Umbilical cord (tissue), 2 donors: ENCODE results near the gene GAPDHS. TPM values are rescaled to one million over a fixed set of nuclear protein-coding genes. Genes with fewer than 3 reads are reported as not detected.

ENCODE experiments used
- DNase-seq: peaks from one replicate; pipeline ENCODE4 v3.0.0-alpha.2; 2015; ENCODE audit warnings: low spot score
- total RNA-seq: library from RNA; depleted of rRNA; stranded (reverse); fragments of >200 nt; gene quantifications from one replicate; pipeline ENCODE4 v1.2.3, GENCODE V29; 2014; ENCODE audit warnings: low replicate concordance; ENCODE audit not compliant: insufficient read depth

Gene GAPDHS
- total RNA-seq, 1 donor from 2014 or later: not detected

DNA sequence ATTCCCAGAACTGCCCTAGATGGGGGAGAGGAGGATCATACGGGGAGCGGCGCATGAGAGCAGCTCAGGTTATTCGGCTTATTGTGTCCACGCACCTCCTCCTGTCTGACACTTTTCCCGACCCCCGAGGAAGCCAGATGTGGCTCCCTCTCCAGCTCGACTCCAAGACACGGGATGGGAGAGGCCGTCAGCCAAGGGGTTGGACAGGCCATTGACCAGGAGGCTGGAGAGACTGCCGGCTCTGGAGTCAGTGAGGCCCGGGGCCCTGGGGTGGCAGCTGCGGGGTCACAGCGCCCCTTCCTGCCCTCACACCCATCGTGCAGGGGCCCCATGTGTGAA, 22.7 kb upstream of the GAPDHS start:
- DNase-seq: no peak

GRCh38 chr19:35511337-35511736, 21.9 kb upstream of the GAPDHS start:
- no peak for DNase-seq

GRCh38 chr19:35512831-35513627, 20.2 kb upstream of the GAPDHS start:
- DNase-seq: no peak

GRCh38 chr19:35513628-35514281, 19.5 kb upstream of the GAPDHS start, which contains the start of gene DMKN:
DMKN (minus strand) TSS chr19:35513649; CDS start chr19:35513475, 174 bp downstream.
- no peak for DNase-seq

DNA sequence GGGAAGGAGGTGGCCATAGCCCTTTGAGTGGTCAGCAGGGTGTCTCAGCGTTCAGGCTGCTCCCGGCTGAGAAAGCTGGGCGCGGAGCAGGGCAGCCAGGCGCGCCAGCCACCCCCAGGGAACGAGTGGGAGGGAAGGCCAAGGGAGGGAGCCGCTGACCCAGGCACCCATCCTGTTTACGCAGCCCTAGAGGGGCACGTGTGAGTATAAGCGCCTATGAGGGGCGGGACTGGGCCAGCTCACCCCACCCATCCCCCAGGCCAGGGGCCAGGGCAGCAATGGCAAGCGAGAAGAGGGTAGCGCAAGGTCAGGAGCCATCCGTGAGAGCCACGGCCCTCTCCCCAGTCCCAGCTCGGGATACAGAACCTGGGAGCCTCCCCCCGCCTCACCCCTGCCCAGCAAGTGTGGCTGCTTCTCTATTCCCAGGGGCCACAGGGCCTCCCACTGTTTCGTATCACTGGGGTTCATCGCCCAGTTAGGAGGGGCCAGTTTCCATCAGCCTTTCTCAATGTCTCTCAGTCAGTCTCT, 18.9 kb upstream of the GAPDHS start:
- no peak for DNase-seq

- DNase-seq: no peak
Observed at GRCh38 chr19:35516310-35516709, 16.9 kb upstream of the GAPDHS start.

DNA sequence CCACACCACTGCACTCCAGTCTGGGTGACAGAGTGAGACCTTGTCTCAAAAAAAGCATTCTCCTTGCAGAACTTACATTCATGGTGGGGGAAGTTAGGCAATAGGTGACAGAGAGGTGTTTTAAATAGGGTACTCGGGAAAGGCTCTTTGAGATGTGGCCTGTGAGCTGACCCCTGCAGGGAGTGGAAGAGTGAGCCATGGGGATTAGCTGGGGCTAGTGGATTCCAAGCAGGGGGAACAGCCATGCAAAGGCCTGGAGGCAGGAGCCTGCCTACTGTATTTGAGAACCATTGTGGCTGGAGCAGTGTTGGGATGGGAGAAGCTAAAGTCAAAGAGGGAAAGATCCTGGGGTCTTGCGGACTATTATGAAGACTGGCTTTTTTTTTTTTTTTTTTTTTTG, 15.9 kb upstream of the GAPDHS start:
- DNase-seq: no peak

DNA sequence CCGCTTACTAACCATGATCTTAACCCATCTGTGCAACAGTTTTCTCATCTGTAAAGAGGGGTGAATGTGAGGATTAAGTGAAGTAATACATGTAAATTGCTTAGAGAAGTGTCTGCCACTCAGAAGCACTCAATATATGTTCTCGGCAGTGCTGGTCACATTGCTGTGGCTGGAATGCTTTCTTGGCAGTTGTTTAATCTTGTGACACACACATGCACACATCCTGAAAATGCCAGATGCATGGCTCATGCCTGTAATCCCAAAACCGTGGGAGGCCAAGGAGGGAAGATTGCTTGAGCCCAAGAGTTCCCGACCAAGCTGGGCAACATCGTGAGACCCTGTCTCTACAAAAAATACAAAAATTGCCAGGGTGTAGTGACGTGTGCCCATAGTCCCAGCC, 14.9 kb upstream of the GAPDHS start:
- DNase-seq: peak; percentile 59

DNA sequence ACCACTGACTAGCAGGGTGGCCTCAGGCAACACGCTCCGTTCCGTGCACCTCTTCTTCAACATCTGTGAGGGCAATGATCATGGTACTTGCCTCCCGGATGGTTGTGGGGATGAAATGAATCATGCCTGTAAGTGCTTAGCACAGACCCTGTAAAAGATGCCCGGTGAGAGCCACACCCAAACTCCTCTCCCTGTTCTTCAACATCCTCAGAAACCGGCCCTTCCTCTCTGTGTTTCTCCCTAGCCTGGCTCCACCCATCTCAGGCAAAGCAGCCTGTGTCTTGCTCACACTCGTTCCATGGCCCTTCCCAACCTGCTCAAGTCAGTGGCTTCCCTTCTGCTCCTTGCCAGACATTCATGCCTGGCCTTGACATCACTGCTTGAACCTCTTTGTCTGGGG, 14.0 kb upstream of the GAPDHS start:
- peak; percentile 30 for DNase-seq

DNA sequence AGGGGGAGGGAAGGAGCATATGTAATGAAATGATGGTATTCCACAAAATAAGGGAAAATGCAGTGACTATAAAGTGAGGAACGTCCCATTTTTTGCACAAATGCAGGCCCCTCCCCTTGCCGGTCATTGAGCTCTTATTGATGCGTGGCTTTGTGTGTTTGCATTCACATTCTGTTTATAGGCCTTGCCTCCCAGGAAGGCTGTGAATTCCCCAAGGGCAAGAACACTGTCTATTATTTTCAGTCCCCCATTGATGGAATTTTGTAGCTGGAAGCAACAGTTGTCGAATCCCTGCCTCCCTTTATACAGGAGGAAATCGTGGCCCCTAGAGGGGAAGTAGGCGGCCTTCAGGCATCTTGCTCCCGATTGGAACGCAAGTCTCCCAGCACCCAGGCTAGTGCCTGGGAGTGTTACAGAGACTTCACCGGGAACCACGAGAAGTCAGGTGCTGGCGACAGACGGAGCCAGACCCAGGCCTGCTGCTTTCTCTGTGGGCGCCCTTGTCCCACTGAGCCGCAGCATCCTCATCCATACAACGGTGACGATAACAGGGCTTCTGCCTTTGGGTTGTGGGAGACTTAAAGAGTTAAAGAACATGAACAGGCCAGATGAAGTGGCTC, 12.0 kb upstream of the GAPDHS start:
- no peak for DNase-seq

DNA sequence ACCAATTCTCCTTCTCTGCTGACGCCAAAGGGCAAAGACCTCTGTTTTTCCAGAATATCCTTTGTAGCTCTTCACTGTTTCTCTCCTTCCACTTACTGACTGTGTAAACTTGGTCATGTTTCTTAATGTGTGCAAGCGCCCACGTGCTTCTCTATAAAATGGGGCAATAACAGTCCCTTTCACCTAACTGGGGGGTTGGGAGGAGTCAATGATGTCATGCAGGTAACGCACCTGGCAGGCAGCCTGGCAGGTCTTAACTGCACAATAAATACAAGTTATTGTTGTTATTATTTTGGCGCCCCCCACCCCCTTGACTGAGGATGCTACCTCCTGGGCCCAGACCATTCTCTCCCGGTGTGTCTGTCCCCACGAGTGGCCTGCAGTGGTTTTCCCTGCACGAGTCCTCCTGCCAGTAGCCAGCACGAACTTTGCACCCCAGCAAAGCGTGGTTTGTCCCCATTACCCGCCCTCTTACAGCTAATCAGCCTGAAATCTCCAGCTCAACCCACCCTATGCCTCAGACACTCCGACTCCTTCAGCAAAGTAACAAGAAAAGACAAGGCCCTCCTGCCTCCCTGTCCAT, 10.4 kb upstream of the GAPDHS start:
- DNase-seq: no peak

GRCh38 chr19:35524181-35524837, 8.9 kb upstream of the GAPDHS start:
- no peak for DNase-seq

DNA sequence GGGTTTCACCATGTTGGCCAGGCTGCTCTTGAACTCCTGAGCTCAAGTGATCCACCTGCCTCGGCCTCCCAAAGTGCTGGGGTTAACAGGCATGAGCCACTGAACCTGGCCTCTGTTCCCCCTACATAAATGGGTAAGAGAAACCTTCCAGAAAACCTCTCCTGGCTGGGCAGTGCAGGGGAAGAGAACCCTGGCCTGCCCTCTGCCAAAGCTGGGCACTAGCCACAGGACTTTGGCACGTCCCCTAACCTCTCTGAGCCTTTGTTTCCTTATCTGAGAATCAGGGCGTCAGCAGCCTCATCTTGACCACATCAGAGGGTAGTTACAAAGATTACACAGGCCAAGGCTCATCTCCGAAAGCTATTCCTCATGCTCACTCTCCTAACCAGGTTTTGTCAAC, 7.4 kb upstream of the GAPDHS start:
- no peak for DNase-seq

- DNase-seq: no peak
Observed at GRCh38 chr19:35528218-35529038, 4.8 kb upstream of the GAPDHS start, which contains the start of gene SBSN. SBSN (minus strand) TSS chr19:35528311; CDS start chr19:35528281, 30 bp downstream.

DNA sequence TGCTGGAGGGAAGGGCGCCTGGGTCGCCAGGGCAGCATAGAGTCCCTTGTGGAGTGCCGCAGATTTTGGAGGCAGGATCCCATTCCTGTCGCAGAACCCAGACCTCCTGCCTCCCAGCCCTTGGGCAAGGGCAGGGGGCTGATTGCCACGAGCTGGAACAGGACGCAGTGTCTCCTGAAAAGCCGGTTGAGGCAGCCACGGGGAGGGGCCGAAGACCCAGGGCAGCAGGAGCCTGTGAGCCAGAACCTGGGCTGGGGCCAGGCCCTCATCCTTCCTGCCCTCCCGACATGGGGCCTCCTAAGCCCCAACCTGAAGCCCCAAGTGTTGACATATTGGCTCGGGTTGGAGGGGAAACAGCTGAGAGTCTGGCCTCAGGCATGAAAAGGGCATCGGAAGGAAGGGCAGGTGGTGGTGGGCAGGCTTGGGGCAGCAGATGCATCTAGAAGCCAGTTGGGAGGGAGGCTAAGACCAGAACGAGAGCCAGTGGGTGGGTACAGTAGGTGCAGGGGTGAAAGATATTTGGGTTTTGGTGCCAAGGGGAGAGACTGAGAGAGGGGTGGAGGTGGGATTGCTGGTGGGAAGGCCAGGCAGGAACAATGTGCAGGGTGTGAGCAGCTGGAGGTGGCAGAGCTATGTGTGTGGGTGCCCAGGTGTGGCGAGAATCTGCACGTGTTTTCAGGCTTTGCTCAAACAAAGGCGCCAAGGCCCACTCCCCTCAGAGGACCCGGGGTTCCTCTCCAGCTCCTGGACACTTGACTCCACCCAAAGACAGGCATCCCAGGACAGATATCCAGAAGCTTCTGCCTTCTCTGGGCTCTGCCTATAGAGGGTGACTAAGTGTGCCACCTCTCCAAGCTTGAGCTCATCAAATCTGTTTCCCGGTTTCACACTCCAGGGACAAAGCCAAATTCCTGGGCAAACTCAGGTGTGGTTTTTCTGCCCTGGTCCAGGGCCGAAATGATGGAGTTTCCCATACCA, 3.7 kb upstream of the GAPDHS start:
- no peak for DNase-seq

GRCh38 chr19:35531291-35531690, 2.0 kb upstream of the GAPDHS start:
- DNase-seq: no peak

DNA sequence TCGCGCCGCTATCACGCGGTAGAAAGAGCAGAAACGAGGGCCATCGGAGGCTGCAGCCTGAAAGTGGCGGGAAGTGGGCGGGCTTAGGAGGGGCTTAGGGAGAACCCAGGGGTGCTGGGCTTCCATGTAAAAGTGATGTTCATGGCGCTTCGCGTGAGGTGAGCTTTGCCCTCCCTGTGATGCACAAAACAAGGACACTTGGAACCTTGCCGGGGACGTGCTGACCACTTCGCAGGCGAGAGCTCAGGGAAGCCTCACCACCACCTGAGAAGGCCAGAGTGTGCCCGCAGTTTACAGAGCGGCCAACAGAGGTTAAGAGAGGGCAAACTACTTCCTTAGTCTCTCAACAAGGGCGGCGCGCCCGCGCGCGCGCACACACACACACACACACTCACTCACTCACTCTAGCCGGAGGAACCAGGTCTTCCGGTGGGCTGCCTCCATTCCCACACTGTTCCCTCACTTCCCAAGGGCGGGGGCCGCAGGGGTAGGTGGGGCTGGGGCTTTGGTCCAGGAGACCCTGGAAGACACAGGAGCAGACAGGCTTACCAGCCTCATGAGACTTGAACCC, 651 bp downstream of the GAPDHS start:
- DNase-seq: peak; percentile 15

DNA sequence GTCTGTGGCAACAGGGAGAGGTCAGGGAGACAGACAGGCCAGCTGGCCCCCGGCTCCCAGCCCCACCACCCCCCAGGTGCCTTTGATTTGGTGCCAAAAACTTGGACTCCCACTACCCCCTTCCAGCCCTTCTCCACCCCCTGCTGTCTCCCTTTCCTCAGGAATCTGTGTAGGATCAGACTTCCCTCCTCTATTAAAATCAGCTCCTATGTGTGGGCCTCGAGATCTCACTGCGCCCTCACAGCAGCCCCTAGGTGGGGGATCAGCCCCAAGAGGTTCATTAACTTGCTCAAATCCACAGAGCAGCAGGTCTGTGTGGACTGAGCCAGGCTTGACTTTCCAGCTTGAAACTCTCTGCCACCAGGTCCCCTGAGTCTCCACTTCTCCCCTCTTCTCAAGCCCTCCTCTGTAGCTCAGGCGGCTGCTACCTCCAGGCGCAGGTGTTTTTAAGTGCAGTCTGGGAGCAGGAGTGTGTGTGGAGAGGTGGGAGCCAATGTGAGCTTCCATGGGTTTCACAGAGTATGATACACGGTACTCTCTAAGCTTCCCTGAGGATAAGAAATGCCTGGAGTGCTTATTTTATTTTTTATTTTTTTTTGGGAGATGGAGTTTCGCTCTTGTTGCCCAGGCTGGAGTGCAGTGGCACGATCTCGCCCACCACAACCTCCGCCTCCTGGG, 1.7 kb downstream of the GAPDHS start:
- DNase-seq: no peak

DNA sequence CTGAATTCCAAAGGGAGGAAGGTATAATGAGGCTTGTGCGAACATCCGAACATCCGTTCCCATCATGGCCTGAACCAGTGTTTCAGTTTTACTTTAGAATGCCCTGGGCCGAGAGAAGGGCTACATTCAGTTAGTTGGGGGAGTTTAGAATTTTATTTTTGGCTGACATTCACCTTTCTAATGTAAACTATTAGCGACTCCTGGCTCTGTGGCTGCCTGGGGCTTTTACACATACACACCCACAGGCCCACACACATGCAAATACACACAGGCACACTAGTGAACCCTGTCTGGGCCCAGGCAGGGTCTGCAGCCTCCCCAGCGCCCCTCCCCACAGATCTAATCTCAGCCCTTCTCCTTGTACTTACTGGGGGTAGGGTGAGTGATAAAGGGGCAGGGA, 6.1 kb downstream of the GAPDHS start:
- DNase-seq: no peak
